Mammary epithelial cell (primary cell): ENCODE data around the gene CLEC4A.
"Not testable (repeated sequence)": the region's sequence is repeated elsewhere in the genome, so short reads cannot be mapped to it uniquely, and the experiment has no call there.

Source experiments
- EZH2 ChIP-seq: IDR thresholded peaks from 2 replicates; pipeline ENCODE4 v1.6.1; 2012; ENCODE audit warnings: low read length, inconsistent platforms, borderline replicate concordance
- TF ChIP-seq, protein P1 (sequence below), 2 donors: IDR thresholded peaks in 1 of 2; conservative IDR thresholded peaks in 1 of 2; 2 replicates each; pipeline ENCODE4 v1.5.1; 2011 to 2012; ENCODE audit warnings: inconsistent platforms in 2 of 2, low read length in 2 of 2, mild to moderate bottlenecking in 2 of 2, control low read depth in 1 of 2, low read depth in 1 of 2; ENCODE audit not compliant: insufficient read depth in 1 of 2; ENCODE audit errors: extremely low read depth in 1 of 2

GRCh38 chr12:8084351-8084750 is 39.1 kb upstream of the CLEC4A start:
- TF ChIP-seq, protein P1, sequence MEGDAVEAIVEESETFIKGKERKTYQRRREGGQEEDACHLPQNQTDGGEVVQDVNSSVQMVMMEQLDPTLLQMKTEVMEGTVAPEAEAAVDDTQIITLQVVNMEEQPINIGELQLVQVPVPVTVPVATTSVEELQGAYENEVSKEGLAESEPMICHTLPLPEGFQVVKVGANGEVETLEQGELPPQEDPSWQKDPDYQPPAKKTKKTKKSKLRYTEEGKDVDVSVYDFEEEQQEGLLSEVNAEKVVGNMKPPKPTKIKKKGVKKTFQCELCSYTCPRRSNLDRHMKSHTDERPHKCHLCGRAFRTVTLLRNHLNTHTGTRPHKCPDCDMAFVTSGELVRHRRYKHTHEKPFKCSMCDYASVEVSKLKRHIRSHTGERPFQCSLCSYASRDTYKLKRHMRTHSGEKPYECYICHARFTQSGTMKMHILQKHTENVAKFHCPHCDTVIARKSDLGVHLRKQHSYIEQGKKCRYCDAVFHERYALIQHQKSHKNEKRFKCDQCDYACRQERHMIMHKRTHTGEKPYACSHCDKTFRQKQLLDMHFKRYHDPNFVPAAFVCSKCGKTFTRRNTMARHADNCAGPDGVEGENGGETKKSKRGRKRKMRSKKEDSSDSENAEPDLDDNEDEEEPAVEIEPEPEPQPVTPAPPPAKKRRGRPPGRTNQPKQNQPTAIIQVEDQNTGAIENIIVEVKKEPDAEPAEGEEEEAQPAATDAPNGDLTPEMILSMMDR (conservative IDR thresholded peaks at IDR 0.05 in 1 of 2, IDR thresholded peaks at IDR 0.05 in 1 of 2; ENCODE audit: extremely low read depth in 1 of 2, insufficient read depth in 1 of 2, low read depth in 1 of 2, low read length in 2 of 2), result not testable (repeated sequence)
- TF ChIP-seq EZH2, result not testable (repeated sequence)
